H1 (cell line): ENCODE measurements around the gene SF3B6. TPM values are rescaled to one million over a fixed set of nuclear protein-coding genes. Genes with fewer than 3 reads are reported as not detected.

Experiments used
- CTCF ChIA-PET: fragments of 300-600 bp; sonication (Branson Sonifier 250); formaldehyde crosslinking; loops from one replicate; lab custom pipeline; 2021; ENCODE audit not compliant: partially characterized antibody; lab: Charles Lee
- POLR2A ChIA-PET: fragments of 300-600 bp; sonication (Branson Sonifier 250); formaldehyde crosslinking; loops from one replicate; lab custom pipeline; 2021; ENCODE audit warnings: inconsistent platforms; ENCODE audit not compliant: partially characterized antibody; lab: Charles Lee
- DNase-seq, 2 experiments: peaks; one replicate each; pipeline versions ENCODE4 v3.0.0 to v3.0.0-alpha.2; 2010 to 2022; ENCODE audit warnings: low spot score in 2 of 2, low read depth in 1 of 2, mixed read lengths in 1 of 2
- FAIRE-seq: peaks from 2 replicates; lab custom pipeline; 2011; peaks lifted over from hg19 to GRCh38; lab: Jason Lieb, UNC
- H2AFZ ChIP-seq: 2 replicates; pipeline ENCODE4 v1.8.1; 2012; ENCODE audit warnings: low read length, inconsistent platforms
- H2AK5ac ChIP-seq: 2 replicates; pipeline ENCODE4 v1.6.1; 2013; ENCODE audit warnings: low read depth, low read length
- H2BK120ac ChIP-seq: replicated peaks from 2 replicates; pipeline ENCODE3; 2013; ENCODE audit warnings: low read depth, low read length, inconsistent platforms
- H2BK12ac ChIP-seq: 2 replicates; pipeline ENCODE4 v1.6.1; 2013; ENCODE audit warnings: low read depth, low read length
- H2BK15ac ChIP-seq: 2 replicates; pipeline ENCODE4 v1.6.1; 2013; ENCODE audit warnings: low read length
- H2BK20ac ChIP-seq: 2 replicates; pipeline ENCODE4 v1.6.1; 2013; ENCODE audit warnings: low read length
- H2BK5ac ChIP-seq: 2 replicates; pipeline ENCODE4 v1.6.1; 2013; ENCODE audit warnings: low read depth, low read length
- H3K14ac ChIP-seq: 2 replicates; pipeline ENCODE4 v1.6.1; 2013; ENCODE audit warnings: inconsistent platforms; ENCODE audit not compliant: insufficient read length
- H3K18ac ChIP-seq: 2 replicates; pipeline ENCODE4 v1.6.1; 2013; ENCODE audit warnings: low read length; ENCODE audit errors: extremely low read depth
- H3K23ac ChIP-seq: 2 replicates; pipeline ENCODE4 v1.6.1; 2013; ENCODE audit warnings: inconsistent platforms; ENCODE audit not compliant: insufficient read length
- H3K23me2 ChIP-seq: 2 replicates; pipeline ENCODE4 v1.6.1; 2013; ENCODE audit warnings: low read depth, low read length
- H3K27ac ChIP-seq: 2 replicates; pipeline ENCODE4 v1.6.1; 2011; ENCODE audit warnings: low read depth, low read length, inconsistent platforms
- H3K27me3 ChIP-seq, 4 experiments: replicated peaks in 1 of 4; 1 replicate in 1 of 4; 2 replicates in 3 of 4; pipeline versions ENCODE4 v1.6.1 to v1.8.1; 2011 to 2013; ENCODE audit warnings: low read length in 3 of 4, mild to moderate bottlenecking in 3 of 4, inconsistent platforms in 2 of 4, mixed read lengths in 2 of 4, moderate library complexity in 1 of 4; ENCODE audit not compliant: control insufficient read depth in 3 of 4, insufficient read depth in 3 of 4; ENCODE audit errors: extremely low read depth in 1 of 4
- H3K36me3 ChIP-seq, 4 experiments: 2 replicates each; pipeline versions ENCODE4 v1.6.1 to v1.8.1; 2011 to 2013; ENCODE audit warnings: mild to moderate bottlenecking in 4 of 4, low read length in 3 of 4, moderate library complexity in 2 of 4, control low read depth in 1 of 4, inconsistent platforms in 1 of 4; ENCODE audit not compliant: insufficient read depth in 4 of 4, control insufficient read depth in 2 of 4
- H3K4ac ChIP-seq: replicated peaks from 2 replicates; pipeline ENCODE3; 2013; ENCODE audit warnings: low read length, low read depth, mixed read lengths, inconsistent platforms; ENCODE audit not compliant: insufficient read length
- H3K4me1 ChIP-seq, 4 experiments: replicated peaks in 1 of 4; 1 replicate in 1 of 4; 2 replicates in 3 of 4; pipeline versions ENCODE4 v1.6.1 to v1.8.1; 2011 to 2013; ENCODE audit warnings: low read length in 3 of 4, inconsistent platforms in 2 of 4, mixed read lengths in 1 of 4; ENCODE audit not compliant: insufficient read depth in 4 of 4, control insufficient read depth in 3 of 4
- H3K4me2 ChIP-seq, 2 experiments: 2 replicates each; pipeline versions ENCODE4 v1.6.1 to v1.8.1; 2011 to 2013; ENCODE audit warnings: low read depth in 2 of 2, low read length in 2 of 2, control low read depth in 1 of 2, inconsistent platforms in 1 of 2, mild to moderate bottlenecking in 1 of 2; ENCODE audit not compliant: insufficient read depth in 1 of 2
- H3K4me3 ChIP-seq, 4 experiments: fragments of 200-600, 300-600 bp in 1 of 4; sonication (generic), shearing (Covaris generic), sonication (Bioruptor Twin) in 1 of 4; 2 replicates each; pipeline versions ENCODE4 v1.5.1 to v1.8.1; 2011 to 2016; ENCODE audit warnings: low read length in 4 of 4, low read depth in 3 of 4, control low read depth in 2 of 4, inconsistent platforms in 2 of 4, mild to moderate bottlenecking in 2 of 4, mixed read lengths in 1 of 4, moderate library complexity in 1 of 4; ENCODE audit not compliant: insufficient read depth in 2 of 4; ENCODE audit errors: extremely low read depth in 1 of 4
- H3K56ac ChIP-seq: replicated peaks from 2 replicates; pipeline ENCODE3; 2013; ENCODE audit warnings: low read depth, mild to moderate bottlenecking, mixed read lengths, low read length, inconsistent platforms; ENCODE audit not compliant: insufficient read length
- H3K79me1 ChIP-seq: 2 replicates; pipeline ENCODE4 v1.6.1; 2013; ENCODE audit warnings: low read depth, low read length, control low read depth
- H3K79me2 ChIP-seq, 2 experiments: 2 replicates each; pipeline versions ENCODE4 v1.6.1 to v1.8.1; 2012 to 2013; ENCODE audit warnings: low read length in 2 of 2, mild to moderate bottlenecking in 2 of 2, inconsistent platforms in 1 of 2; ENCODE audit not compliant: insufficient read depth in 2 of 2, control insufficient read depth in 1 of 2
- H3K9ac ChIP-seq, 4 experiments: replicated peaks in 1 of 4; 1 replicate in 1 of 4; 2 replicates in 3 of 4; pipeline versions ENCODE4 v1.6.1 to v1.8.1; 2011 to 2013; ENCODE audit warnings: low read depth in 3 of 4, low read length in 3 of 4, control low read depth in 2 of 4, mild to moderate bottlenecking in 2 of 4, moderate library complexity in 2 of 4, inconsistent platforms in 1 of 4; ENCODE audit errors: extremely low read depth in 1 of 4
- H3K9me3 ChIP-seq, 2 experiments: 2 replicates each; pipeline versions ENCODE4 v1.6.1 to v1.8.1; 2012 to 2013; ENCODE audit warnings: mild to moderate bottlenecking in 2 of 2, moderate library complexity in 2 of 2, control low read depth in 1 of 2, inconsistent platforms in 1 of 2, low read depth in 1 of 2, low read length in 1 of 2, mixed read lengths in 1 of 2; ENCODE audit not compliant: insufficient read depth in 2 of 2
- H4K20me1 ChIP-seq, 2 experiments: replicated peaks in 1 of 2; 2 replicates each; pipeline versions ENCODE3 to v1.8.1; 2011 to 2013; ENCODE audit warnings: inconsistent platforms in 2 of 2, low read length in 2 of 2, mild to moderate bottlenecking in 1 of 2; ENCODE audit not compliant: insufficient read depth in 2 of 2, control insufficient read depth in 1 of 2
- H4K5ac ChIP-seq: 2 replicates; pipeline ENCODE4 v1.6.1; 2013; ENCODE audit warnings: low read length, low read depth, mixed read lengths, inconsistent platforms; ENCODE audit not compliant: insufficient read length
- H4K8ac ChIP-seq: 2 replicates; pipeline ENCODE4 v1.8.0; 2013; ENCODE audit warnings: mild to moderate bottlenecking, moderate library complexity, low read length, inconsistent platforms; ENCODE audit not compliant: insufficient read depth; ENCODE audit errors: extremely low read depth
- H4K91ac ChIP-seq: replicated peaks from 2 replicates; pipeline ENCODE3; 2013; ENCODE audit warnings: low read length, mixed read lengths, inconsistent platforms; ENCODE audit not compliant: insufficient read length
- BACH1 ChIP-seq: IDR thresholded peaks from 2 replicates; pipeline ENCODE4 v1.6.1; 2012; ENCODE audit warnings: low read length, improper control_type of control experiment
- BRCA1 ChIP-seq: IDR thresholded peaks from 2 replicates; pipeline ENCODE4 v1.6.1; 2012; ENCODE audit warnings: low read depth, low read length, improper control_type of control experiment
- CHD2 ChIP-seq: IDR thresholded peaks from 2 replicates; pipeline ENCODE4 v1.6.1; 2012; ENCODE audit warnings: low read length, improper control_type of control experiment
- EP300 ChIP-seq, 2 experiments: IDR thresholded peaks; 1 replicate in 1 of 2; 2 replicates in 1 of 2; pipeline ENCODE4 v1.6.1; 2011 to 2012; ENCODE audit warnings: low read depth in 2 of 2, low read length in 2 of 2, mild to moderate bottlenecking in 2 of 2, borderline replicate concordance in 1 of 2, inconsistent platforms in 1 of 2, moderate library complexity in 1 of 2
- FOSL1 ChIP-seq: IDR thresholded peaks from 2 replicates; pipeline ENCODE4 v1.6.1; 2011; ENCODE audit warnings: mild to moderate bottlenecking, low read depth, low read length, moderate library complexity; ENCODE audit not compliant: insufficient read depth
- JUN ChIP-seq: IDR thresholded peaks from 2 replicates; pipeline ENCODE4 v1.6.1; 2011; ENCODE audit warnings: low read depth, mild to moderate bottlenecking, improper control_type of control experiment, low read length
- POLR2A ChIP-seq, 2 experiments: IDR thresholded peaks; 1 replicate in 1 of 2; 2 replicates in 1 of 2; pipeline ENCODE4 v1.6.1; 2011; ENCODE audit warnings: low read depth in 2 of 2, low read length in 2 of 2, mild to moderate bottlenecking in 2 of 2; ENCODE audit errors: control extremely low read depth in 1 of 2
- SIRT6 ChIP-seq: IDR thresholded peaks from one replicate; pipeline ENCODE4 v1.7.1; 2012; ENCODE audit warnings: low read length, inconsistent platforms
- SIX5 ChIP-seq: IDR thresholded peaks from 2 replicates; pipeline ENCODE4 v1.6.1; 2011; ENCODE audit warnings: mild to moderate bottlenecking, low read depth, low read length
- SP1 ChIP-seq: IDR thresholded peaks from 2 replicates; pipeline ENCODE4 v1.6.1; 2011; ENCODE audit warnings: low read depth, low read length
- SRF ChIP-seq: IDR thresholded peaks from 2 replicates; pipeline ENCODE4 v1.6.1; 2011; ENCODE audit warnings: mild to moderate bottlenecking, low read depth, low read length, moderate library complexity
- TAF7 ChIP-seq: optimal IDR thresholded peaks from 2 replicates; pipeline ENCODE3; 2011; ENCODE audit warnings: low read depth, mild to moderate bottlenecking, inconsistent platforms, low read length, moderate library complexity, borderline replicate concordance
- TEAD4 ChIP-seq: IDR thresholded peaks from 2 replicates; pipeline ENCODE4 v1.6.1; 2012; ENCODE audit warnings: low read depth, low read length, inconsistent platforms, mixed read lengths
- WGBS, 2 experiments: shearing (Covaris generic) in 1 of 2; methylation state at CpG; one replicate each; pipeline versions ENCODE4 v1.1.6 to v1.1.7; 2013 to 2015; ENCODE audit warnings: low lambda C conversion rate in 2 of 2, mixed read lengths in 2 of 2, inconsistent platforms in 1 of 2, low coverage in 1 of 2, missing lambda C conversion rate in 1 of 2; ENCODE audit not compliant: insufficient replicate concordance in 2 of 2, insufficient coverage in 1 of 2, insufficient read length in 1 of 2; ENCODE audit errors: extremely low coverage in 1 of 2, missing lambda C conversion rate in 1 of 2; 5-methylcytosine and 5-hydroxymethylcytosine counted together
- polyA plus RNA-seq, 7 experiments: library from polyadenylated mRNA; depleted of rRNA in 3 of 7; stranded (reverse) in 5 of 7; unstranded in 2 of 7; fragments of >200 nt in 5 of 7; fragments of 200-250 nt in 2 of 7; gene quantifications; 1 replicate in 5 of 7; 2 replicates in 1 of 7; 4 replicates in 1 of 7; pipeline versions ENCODE4 v1.2.1 to v1.2.3, GENCODE V29; 2011 to 2013; ENCODE audit warnings: missing spikeins in 2 of 7, mixed read lengths in 2 of 7
- total RNA-seq: library from RNA; stranded (reverse); fragmentation: NEBNext Ultra II Directional; extraction: Animal tissue kit (Norgen Biotek cat#: 25700); gene quantifications from 2 replicates; pipeline ENCODE4 v1.2.1, GENCODE V29; 2021

Gene SF3B6
- total and polyA plus RNA-seq, 2 of the 8 experiments (the other 6 are each of a cell fraction or from before 2014, with no cell fraction given): 126 to 155 TPM

GRCh38 chr2:24018241-24018640, 57.9 kb downstream of the SF3B6 start:
- Histone ChIP-seq H3K14ac (no peak overlapping the region), H4K20me1 (no peaks in the 10 kb centered on the region), H3K27me3 (no peaks in the 10 kb centered on the region; a peak in 1 of 7 replicates), H2AFZ (no peak overlapping the region), H2BK15ac (peak overlapping the region; percentile 92; the same call in 1 of the 2 replicates), H3K79me1 (no peaks in the 10 kb centered on the region; the same call in 1 of the 2 replicates), H3K79me2 (no peaks in the 10 kb centered on the region), H3K4me2 (no peak overlapping the region), H3K23ac (no peak overlapping the region), H4K91ac (no peak overlapping the region), H3K56ac (no peak overlapping the region), H3K23me2 (no peaks in the 10 kb centered on the region), H3K27ac (no peak overlapping the region), H3K4me1 (peaks cover 0 to 28% (median 5%) of the 10 kb centered on the region in 4 experiments; a peak in 6 of 7 replicates), H3K36me3 (peaks cover 0 to 8% (median 0%) of the 10 kb centered on the region in 4 experiments; a peak in 2 of 8 replicates), H3K18ac (no peak overlapping the region; the same call in 1 of the 2 replicates), H3K4me3 (no peak overlapping the region), H3K4ac (peak overlapping the region; percentile 78), H4K5ac (no peak overlapping the region), H2BK120ac (no peak overlapping the region), H2BK20ac (no peak overlapping the region), H2BK12ac (no peak overlapping the region), H3K9ac (no peak overlapping the region), H3K9me3 (no peaks in the 10 kb centered on the region), H2AK5ac (no peak overlapping the region), H4K8ac (no peak overlapping the region), H2BK5ac (no peak overlapping the region)
- CTCF ChIA-PET: no interaction called here
- WGBS, 2 experiments: 88% methylated on average over 9 of the region's 9 CpGs; no CpG with 5 or more reads in 1 of the 2 experiments
- POLR2A ChIA-PET: no interaction called here
- no peak for DNase-seq
- no peak for FAIRE-seq
- TF ChIP-seq POLR2A (IDR thresholded peaks at IDR 0.05; ENCODE audit: control extremely low read depth in 1 of 2, low read depth in 2 of 2, low read length in 2 of 2): no peak
- no peak for TF ChIP-seq JUN
- TF ChIP-seq SRF: no peak
- no peak for TF ChIP-seq BACH1
- TF ChIP-seq CHD2: no peak
- no peak for TF ChIP-seq EP300 (IDR thresholded peaks at IDR 0.05; ENCODE audit: borderline replicate concordance in 1 of 2, low read depth in 2 of 2, low read length in 2 of 2)
- no peak for TF ChIP-seq BRCA1
- no peak for TF ChIP-seq SP1
- TF ChIP-seq SIX5: no peak
- no peak for TF ChIP-seq SIRT6
- TF ChIP-seq FOSL1: no peak
- TF ChIP-seq TAF7: no peak
- TF ChIP-seq TEAD4: no peak
